HepG2 (cell line): ENCODE measurements around the gene CBLC. TPM values are rescaled to one million over a fixed set of nuclear protein-coding genes. Genes with fewer than 3 reads are reported as not detected.

Source experiments
- ARHGAP35 ChIP-seq: sonication (generic); formaldehyde crosslinking; IDR thresholded peaks from 2 replicates; pipeline ENCODE4 v1.9.0; 2022; ENCODE audit warnings: mild to moderate bottlenecking, inconsistent platforms, moderate library complexity, missing genetic modification reagents, borderline replicate concordance
- ATRX ChIP-seq: sonication (generic); formaldehyde crosslinking; IDR thresholded peaks from 2 replicates; pipeline ENCODE4 v1.4.0; 2020; ENCODE audit warnings: missing genetic modification reagents, borderline replicate concordance
- HDAC2 ChIP-seq: sonication (generic); formaldehyde crosslinking; IDR thresholded peaks from 2 replicates; pipeline ENCODE4 v1.4.0; 2020; ENCODE audit warnings: missing genetic modification reagents
- JDP2 ChIP-seq: sonication (generic); formaldehyde crosslinking; IDR thresholded peaks from 2 replicates; pipeline ENCODE4 v1.8.1; 2022; ENCODE audit warnings: missing genetic modification reagents, borderline replicate concordance
- MEIS2 ChIP-seq: sonication (generic); formaldehyde crosslinking; IDR thresholded peaks from 2 replicates; pipeline ENCODE4 v1.9.0; 2021; ENCODE audit warnings: mild to moderate bottlenecking, missing genetic modification reagents
- NFKBIZ ChIP-seq: IDR thresholded peaks from 2 replicates; pipeline ENCODE4 v1.6.1; 2018; ENCODE audit warnings: missing genetic modification reagents, missing compliant biosample characterization
- NR2C2 ChIP-seq: sonication (generic); formaldehyde crosslinking; IDR thresholded peaks from 2 replicates; pipeline ENCODE4 v1.4.0; 2020; ENCODE audit warnings: missing genetic modification reagents, mild to moderate bottlenecking, moderate library complexity, borderline replicate concordance
- PAF1 ChIP-seq: IDR thresholded peaks from 2 replicates; pipeline ENCODE4 v1.6.1; 2016; ENCODE audit warnings: missing genetic modification reagents, missing compliant biosample characterization
- SCMH1 ChIP-seq: sonication (generic); formaldehyde crosslinking; IDR thresholded peaks from 2 replicates; pipeline ENCODE4 v1.9.0; 2021; ENCODE audit warnings: missing genetic modification reagents, mild to moderate bottlenecking, borderline replicate concordance
- SNAPC2 ChIP-seq: sonication (generic); formaldehyde crosslinking; IDR thresholded peaks from 2 replicates; pipeline ENCODE4 v1.8.1; 2022; ENCODE audit warnings: mild to moderate bottlenecking, missing genetic modification reagents
- SP1 ChIP-seq, 2 experiments: fragments of 450-650 bp in 1 of 2; sonication (generic) in 1 of 2; formaldehyde crosslinking in 1 of 2; IDR thresholded peaks; 2 replicates each; pipeline versions ENCODE4 v1.4.0 to v1.6.1; 2016 to 2020; ENCODE audit warnings: missing genetic modification reagents in 1 of 2
- SSRP1 ChIP-seq: IDR thresholded peaks from 2 replicates; pipeline ENCODE4 v1.6.1; 2016; ENCODE audit warnings: control low read depth
- TCF7 ChIP-seq: sonication (generic); IDR thresholded peaks from 2 replicates; pipeline ENCODE4 v1.6.1; 2016; ENCODE audit warnings: antibody characterized with exemption, low read depth
- THAP11 ChIP-seq: IDR thresholded peaks from 2 replicates; pipeline ENCODE4 v1.6.1; 2016; ENCODE audit warnings: missing biosample characterization, missing genetic modification reagents
- ZBTB3 ChIP-seq: sonication (generic); formaldehyde crosslinking; IDR thresholded peaks from 2 replicates; pipeline ENCODE4 v1.4.0; 2020; ENCODE audit warnings: low read depth, mild to moderate bottlenecking, moderate library complexity, missing genetic modification reagents, borderline replicate concordance
- ZBTB42 ChIP-seq: sonication (generic); formaldehyde crosslinking; IDR thresholded peaks from 2 replicates; pipeline ENCODE4 v1.5.0; 2020; ENCODE audit warnings: mild to moderate bottlenecking, missing genetic modification reagents
- ZMYM2 ChIP-seq: sonication (generic); formaldehyde crosslinking; IDR thresholded peaks from 2 replicates; pipeline ENCODE4 v1.8.0; 2022; ENCODE audit warnings: mild to moderate bottlenecking, missing genetic modification reagents
- ZNF430 ChIP-seq: sonication (generic); formaldehyde crosslinking; IDR thresholded peaks from 2 replicates; pipeline ENCODE4 v1.9.0; 2021; ENCODE audit warnings: mild to moderate bottlenecking, missing genetic modification reagents
- ZNF547 ChIP-seq: sonication (generic); formaldehyde crosslinking; IDR thresholded peaks from 2 replicates; pipeline ENCODE4 v1.5.1; 2020; ENCODE audit warnings: mild to moderate bottlenecking, missing genetic modification reagents
- ZNF552 ChIP-seq: sonication (generic); formaldehyde crosslinking; IDR thresholded peaks from 2 replicates; pipeline ENCODE4 v1.9.0; 2022; ENCODE audit warnings: missing genetic modification reagents, mild to moderate bottlenecking, borderline replicate concordance
- ZNF577 ChIP-seq: sonication (generic); formaldehyde crosslinking; IDR thresholded peaks from 2 replicates; pipeline ENCODE4 v1.4.0; 2020; ENCODE audit warnings: mild to moderate bottlenecking, low read depth, missing genetic modification reagents, borderline replicate concordance
- ZNF589 ChIP-seq: sonication (generic); formaldehyde crosslinking; conservative IDR thresholded peaks from 2 replicates; pipeline ENCODE4 v1.8.0; 2022; ENCODE audit warnings: mild to moderate bottlenecking, moderate library complexity, missing genetic modification reagents
- ZNF713 ChIP-seq: sonication (generic); formaldehyde crosslinking; IDR thresholded peaks from 2 replicates; pipeline ENCODE4 v1.4.0; 2020; ENCODE audit warnings: mild to moderate bottlenecking, missing genetic modification reagents
- ZNF766 ChIP-seq: sonication (generic); formaldehyde crosslinking; IDR thresholded peaks from 2 replicates; pipeline ENCODE4 v1.5.0; 2020; ENCODE audit warnings: missing genetic modification reagents, borderline replicate concordance
- polyA plus RNA-seq, 8 experiments: library from polyadenylated mRNA; depleted of rRNA in 3 of 8; stranded (reverse) in 7 of 8; unstranded in 1 of 8; fragments of >200 nt; fragmentation: Illumina TruSeq in 4 of 8; extraction: Trizol in 4 of 8; gene quantifications; 2 replicates each; pipeline versions ENCODE4 v1.2.1 to v1.2.3, GENCODE V29; 2011 to 2016; ENCODE audit warnings: low read depth in 4 of 8, missing spikeins in 1 of 8, mixed read lengths in 1 of 8; ENCODE audit not compliant: insufficient read depth in 1 of 8
- total RNA-seq, 5 experiments: library from RNA; depleted of rRNA; stranded (reverse); fragments of >200 nt; fragmentation: Illumina TruSeq; extraction: Trizol; gene quantifications; 2 replicates each; pipeline ENCODE4 v1.2.3, GENCODE V29; 2016; ENCODE audit warnings: low read depth in 1 of 5
- TF ChIP-seq, protein P1 (sequence below): sonication (generic); formaldehyde crosslinking; IDR thresholded peaks from 2 replicates; pipeline ENCODE4 v1.4.0; 2020; ENCODE audit warnings: missing genetic modification reagents
- TF ChIP-seq, protein P2 (sequence below): sonication (generic); formaldehyde crosslinking; IDR thresholded peaks from 2 replicates; pipeline ENCODE4 v1.8.1; 2022; ENCODE audit warnings: mild to moderate bottlenecking, missing genetic modification reagents

Gene CBLC
- total and polyA plus RNA-seq, 2 of the 13 experiments (the other 11 are each of a cell fraction or from before 2014, with no cell fraction given): 1.8 to 2.6 TPM

- no peak for TF ChIP-seq ZNF577 (CRISPR knock-in tag)
- TF ChIP-seq NR2C2: peak; percentile 54; the same call in 1 of the 2 replicates
- no peak for TF ChIP-seq ZNF552 (CRISPR knock-in tag)
- no peak for TF ChIP-seq ZNF713
- TF ChIP-seq NFKBIZ: no peak
- TF ChIP-seq MEIS2: peak; percentile 43; the same call in 1 of the 2 replicates
- TF ChIP-seq, protein P1, sequence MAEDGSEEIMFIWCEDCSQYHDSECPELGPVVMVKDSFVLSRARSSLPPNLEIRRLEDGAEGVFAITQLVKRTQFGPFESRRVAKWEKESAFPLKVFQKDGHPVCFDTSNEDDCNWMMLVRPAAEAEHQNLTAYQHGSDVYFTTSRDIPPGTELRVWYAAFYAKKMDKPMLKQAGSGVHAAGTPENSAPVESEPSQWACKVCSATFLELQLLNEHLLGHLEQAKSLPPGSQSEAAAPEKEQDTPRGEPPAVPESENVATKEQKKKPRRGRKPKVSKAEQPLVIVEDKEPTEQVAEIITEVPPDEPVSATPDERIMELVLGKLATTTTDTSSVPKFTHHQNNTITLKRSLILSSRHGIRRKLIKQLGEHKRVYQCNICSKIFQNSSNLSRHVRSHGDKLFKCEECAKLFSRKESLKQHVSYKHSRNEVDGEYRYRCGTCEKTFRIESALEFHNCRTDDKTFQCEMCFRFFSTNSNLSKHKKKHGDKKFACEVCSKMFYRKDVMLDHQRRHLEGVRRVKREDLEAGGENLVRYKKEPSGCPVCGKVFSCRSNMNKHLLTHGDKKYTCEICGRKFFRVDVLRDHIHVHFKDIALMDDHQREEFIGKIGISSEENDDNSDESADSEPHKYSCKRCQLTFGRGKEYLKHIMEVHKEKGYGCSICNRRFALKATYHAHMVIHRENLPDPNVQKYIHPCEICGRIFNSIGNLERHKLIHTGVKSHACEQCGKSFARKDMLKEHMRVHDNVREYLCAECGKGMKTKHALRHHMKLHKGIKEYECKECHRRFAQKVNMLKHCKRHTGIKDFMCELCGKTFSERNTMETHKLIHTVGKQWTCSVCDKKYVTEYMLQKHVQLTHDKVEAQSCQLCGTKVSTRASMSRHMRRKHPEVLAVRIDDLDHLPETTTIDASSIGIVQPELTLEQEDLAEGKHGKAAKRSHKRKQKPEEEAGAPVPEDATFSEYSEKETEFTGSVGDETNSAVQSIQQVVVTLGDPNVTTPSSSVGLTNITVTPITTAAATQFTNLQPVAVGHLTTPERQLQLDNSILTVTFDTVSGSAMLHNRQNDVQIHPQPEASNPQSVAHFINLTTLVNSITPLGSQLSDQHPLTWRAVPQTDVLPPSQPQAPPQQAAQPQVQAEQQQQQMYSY (CRISPR knock-in tag): no peak
- no peak for TF ChIP-seq SCMH1 (CRISPR knock-in tag)
- TF ChIP-seq SP1 (IDR thresholded peaks at IDR 0.05): no peak
- peak; percentile 47 for TF ChIP-seq SP1 (CRISPR knock-in tag; IDR thresholded peaks at IDR 0.05)
- no peak for TF ChIP-seq ZNF430 (CRISPR knock-in tag)
- TF ChIP-seq TCF7: no peak
- peak; percentile 25; the same call in 1 of the 2 replicates for TF ChIP-seq SNAPC2 (CRISPR knock-in tag)
- TF ChIP-seq HDAC2 (CRISPR knock-in tag): peak; percentile 59
- TF ChIP-seq PAF1 (CRISPR knock-in tag): no peak
- TF ChIP-seq, protein P2, sequence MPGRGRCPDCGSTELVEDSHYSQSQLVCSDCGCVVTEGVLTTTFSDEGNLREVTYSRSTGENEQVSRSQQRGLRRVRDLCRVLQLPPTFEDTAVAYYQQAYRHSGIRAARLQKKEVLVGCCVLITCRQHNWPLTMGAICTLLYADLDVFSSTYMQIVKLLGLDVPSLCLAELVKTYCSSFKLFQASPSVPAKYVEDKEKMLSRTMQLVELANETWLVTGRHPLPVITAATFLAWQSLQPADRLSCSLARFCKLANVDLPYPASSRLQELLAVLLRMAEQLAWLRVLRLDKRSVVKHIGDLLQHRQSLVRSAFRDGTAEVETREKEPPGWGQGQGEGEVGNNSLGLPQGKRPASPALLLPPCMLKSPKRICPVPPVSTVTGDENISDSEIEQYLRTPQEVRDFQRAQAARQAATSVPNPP: no peak
- TF ChIP-seq ATRX: no peak
- peak; percentile 77; the same call in 1 of the 2 replicates for TF ChIP-seq ZMYM2
- TF ChIP-seq ZNF589 (CRISPR knock-in tag): no peak
- no peak for TF ChIP-seq SSRP1 (CRISPR knock-in tag)
- TF ChIP-seq JDP2: no peak
- 0 out of 2 replicates have a peak, but pooled peaks have one; percentile 25 for TF ChIP-seq ZNF547 (CRISPR knock-in tag)
- TF ChIP-seq THAP11 (CRISPR knock-in tag): peak; percentile 40; the same call in 1 of the 2 replicates
- TF ChIP-seq ZBTB3 (CRISPR knock-in tag): no peak
- TF ChIP-seq ZBTB42 (CRISPR knock-in tag): no peak
- TF ChIP-seq ARHGAP35 (CRISPR knock-in tag): no peak
- TF ChIP-seq ZNF766 (CRISPR knock-in tag): no peak
Observed at GRCh38 chr19:44746946-44747738, 30.5 kb upstream of the CBLC start (continued).
